ENCODE data around the gene DIDO1. TPM values are rescaled to one million over a fixed set of nuclear protein-coding genes. Genes with fewer than 3 reads are reported as not detected.

DIDO1 gene
- total RNA-seq, 4 donors from 2014 or later: 64.6 to 143 (median 79.2) TPM

DNA sequence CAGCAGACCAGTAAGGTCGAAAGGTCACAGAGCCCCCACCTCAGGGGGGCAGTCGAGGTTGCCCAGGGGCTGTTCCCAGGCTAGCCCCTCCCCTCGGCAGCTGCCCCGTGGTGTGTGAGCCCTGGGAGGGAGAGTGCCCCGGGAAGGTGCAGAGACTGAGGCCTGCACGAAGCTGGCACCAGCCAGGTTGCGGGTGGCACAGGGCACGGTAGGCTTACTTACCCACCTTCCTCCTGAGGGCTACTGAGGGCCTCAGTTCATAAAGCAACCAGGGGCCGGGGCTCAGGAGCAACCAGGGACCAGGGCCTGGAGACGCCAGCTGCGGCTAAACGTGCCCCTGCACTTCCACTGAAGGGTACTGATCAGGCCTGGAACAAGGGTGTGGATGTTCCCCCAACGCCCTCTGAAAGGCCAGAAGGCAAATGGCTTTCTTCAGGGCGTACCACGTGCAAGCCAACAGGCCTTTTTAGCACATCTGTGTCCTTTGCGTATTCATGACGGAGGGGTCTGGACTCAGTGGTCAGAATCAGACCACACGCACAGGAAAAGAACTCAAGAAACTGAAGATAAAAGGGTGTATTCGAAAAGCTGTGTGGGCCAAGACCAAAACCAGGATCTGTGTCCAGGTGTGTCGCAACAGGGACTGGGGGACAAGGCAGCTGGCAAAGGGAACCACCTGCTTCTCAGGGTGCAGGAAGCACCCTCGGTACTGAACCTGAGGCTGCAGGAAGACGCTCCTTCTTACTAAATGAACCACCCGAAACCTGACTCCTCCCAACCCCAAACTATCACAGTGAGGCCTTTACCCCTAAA, 40.2 kb downstream of the DIDO1 start:
- DNase-seq (ENCODE audit: low spot score in 2 of 2): no peak
- H3K36me3 ChIP-seq: peaks cover 57% of the 10 kb centered on the region
- TF ChIP-seq POLR2A (IDR thresholded peaks at IDR 0.05): no peak
- no peak for TF ChIP-seq EP300 (IDR thresholded peaks at IDR 0.05)
- no peak for TF ChIP-seq CTCF (IDR thresholded peaks at IDR 0.05)
- no peak for TF ChIP-seq POLR2AphosphoS5 (IDR thresholded peaks at IDR 0.05)
- H3K27me3 ChIP-seq: no peaks in the 10 kb centered on the region
- H3K4me1 ChIP-seq: peaks cover 18% of the 10 kb centered on the region
- H3K9me3 ChIP-seq: no peaks in the 10 kb centered on the region
- H3K27ac ChIP-seq: no peak overlapping the region
- WGBS: 88% methylated on average over 15 of the region's 23 CpGs
- H3K4me3 ChIP-seq: no peak overlapping the region

DNA sequence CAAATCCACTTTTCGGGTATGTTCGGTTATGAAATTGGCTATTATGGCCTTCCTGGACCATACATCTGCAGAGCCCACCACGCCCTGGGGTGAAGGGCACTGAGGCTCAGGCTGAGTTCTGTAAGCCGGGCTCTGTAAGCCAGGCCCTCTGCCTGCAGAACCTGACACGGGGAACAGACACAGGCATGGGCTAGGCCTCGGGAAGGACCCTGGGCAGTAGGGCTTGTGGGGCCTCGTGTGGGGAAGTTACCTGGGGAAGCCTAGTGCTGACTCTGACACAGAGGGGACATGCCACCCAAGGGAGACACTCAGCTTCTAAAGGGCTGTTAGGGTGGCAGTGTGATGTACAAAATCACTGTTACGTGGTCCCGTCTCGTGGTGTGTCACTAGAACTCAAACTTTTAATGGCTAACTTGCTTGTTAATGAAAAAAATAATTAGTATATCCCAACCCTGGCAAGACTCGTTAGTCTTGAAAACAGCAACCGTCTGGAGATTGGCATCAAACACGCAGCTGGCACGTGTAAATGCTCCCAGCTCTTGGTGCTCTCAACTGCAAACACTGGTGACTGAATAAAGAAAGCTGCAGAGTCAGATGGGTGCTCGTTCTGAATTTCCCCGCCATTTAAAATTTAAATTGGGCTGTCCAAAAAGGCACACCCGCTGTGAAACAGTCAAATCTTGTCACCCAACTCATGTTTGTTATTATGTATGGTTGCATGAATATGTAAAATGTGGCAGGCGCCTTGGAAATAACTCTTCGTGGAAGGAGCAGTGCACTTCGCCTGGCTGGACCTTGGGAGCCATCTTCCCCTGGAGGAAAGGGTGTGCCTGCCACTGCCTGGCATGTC, 41.0 kb downstream of the DIDO1 start:
- H3K36me3 ChIP-seq: peaks cover 57% of the 10 kb centered on the region
- no peak for DNase-seq (ENCODE audit: low spot score in 2 of 2)
- no peak overlapping the region for H3K4me3 ChIP-seq
- H3K27ac ChIP-seq: no peak overlapping the region
- no peaks in the 10 kb centered on the region for H3K9me3 ChIP-seq
- no peak for TF ChIP-seq EP300 (IDR thresholded peaks at IDR 0.05)
- no peak for TF ChIP-seq POLR2A (IDR thresholded peaks at IDR 0.05)
- no peak for TF ChIP-seq CTCF (IDR thresholded peaks at IDR 0.05)
- TF ChIP-seq POLR2AphosphoS5 (IDR thresholded peaks at IDR 0.05): no peak
- peaks cover 18% of the 10 kb centered on the region for H3K4me1 ChIP-seq
- H3K27me3 ChIP-seq: no peaks in the 10 kb centered on the region
- 56% methylated on average over 19 of the region's 20 CpGs for WGBS

- Histone ChIP-seq H3K4me3 (no peak overlapping the region), H3K4me1 (peaks cover 18% of the 10 kb centered on the region), H3K27ac (no peak overlapping the region), H3K36me3 (peaks cover 55% of the 10 kb centered on the region), H3K27me3 (no peaks in the 10 kb centered on the region), H3K9me3 (no peaks in the 10 kb centered on the region)
- 67% methylated on average over 8 of the region's 8 CpGs for WGBS
- TF ChIP-seq POLR2AphosphoS5 (IDR thresholded peaks at IDR 0.05) (no peak), POLR2A (IDR thresholded peaks at IDR 0.05) (no peak), CTCF (IDR thresholded peaks at IDR 0.05) (no peak)
- no peak for DNase-seq (ENCODE audit: low spot score in 2 of 2)
Observed at GRCh38 chr20:62884556-62884955, 41.7 kb downstream of the DIDO1 start.

DNA sequence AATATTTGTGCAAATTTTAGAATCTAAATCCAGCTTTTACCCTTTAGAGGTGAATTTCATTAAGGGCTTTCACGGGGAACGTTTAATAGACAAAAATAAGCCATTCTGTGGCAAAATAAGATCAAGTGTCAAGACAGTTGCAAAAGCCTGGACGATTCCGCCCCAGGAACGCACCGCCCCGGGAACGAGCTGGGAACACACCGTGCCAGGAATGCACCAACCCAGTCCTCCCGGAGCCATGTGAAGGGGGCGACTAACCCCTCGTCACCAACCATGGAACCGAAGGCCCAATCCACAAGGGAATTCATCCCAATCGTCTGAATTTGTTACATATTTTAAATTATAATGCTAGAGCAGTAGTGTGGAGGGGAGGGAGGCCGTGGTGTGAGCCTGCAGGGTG, 43.9 kb downstream of the DIDO1 start:
- Histone ChIP-seq H3K27me3 (no peaks in the 10 kb centered on the region), H3K9me3 (no peaks in the 10 kb centered on the region), H3K27ac (no peak overlapping the region), H3K4me1 (peaks cover 16% of the 10 kb centered on the region), H3K4me3 (no peak overlapping the region), H3K36me3 (peaks cover 34% of the 10 kb centered on the region)
- TF ChIP-seq EP300 (IDR thresholded peaks at IDR 0.05) (no peak), POLR2AphosphoS5 (IDR thresholded peaks at IDR 0.05) (no peak), CTCF (IDR thresholded peaks at IDR 0.05) (no peak), POLR2A (IDR thresholded peaks at IDR 0.05) (no peak)
- no peak for DNase-seq (ENCODE audit: low spot score in 2 of 2)
- WGBS: 91% methylated on average over 15 of the region's 15 CpGs
